GM19035 (cell line): ENCODE data around the gene BOC.
"Not testable (repeated sequence)": the region's sequence is repeated elsewhere in the genome, so short reads cannot be mapped to it uniquely, and the experiment has no call there.

Source experiments
- ATAC-seq: cut with Tn5 transposase; IDR thresholded peaks from one replicate; pipeline ENCODE4 v1.9.1; 2021; ENCODE audit not compliant: unreplicated experiment

BOC gene, protein sequence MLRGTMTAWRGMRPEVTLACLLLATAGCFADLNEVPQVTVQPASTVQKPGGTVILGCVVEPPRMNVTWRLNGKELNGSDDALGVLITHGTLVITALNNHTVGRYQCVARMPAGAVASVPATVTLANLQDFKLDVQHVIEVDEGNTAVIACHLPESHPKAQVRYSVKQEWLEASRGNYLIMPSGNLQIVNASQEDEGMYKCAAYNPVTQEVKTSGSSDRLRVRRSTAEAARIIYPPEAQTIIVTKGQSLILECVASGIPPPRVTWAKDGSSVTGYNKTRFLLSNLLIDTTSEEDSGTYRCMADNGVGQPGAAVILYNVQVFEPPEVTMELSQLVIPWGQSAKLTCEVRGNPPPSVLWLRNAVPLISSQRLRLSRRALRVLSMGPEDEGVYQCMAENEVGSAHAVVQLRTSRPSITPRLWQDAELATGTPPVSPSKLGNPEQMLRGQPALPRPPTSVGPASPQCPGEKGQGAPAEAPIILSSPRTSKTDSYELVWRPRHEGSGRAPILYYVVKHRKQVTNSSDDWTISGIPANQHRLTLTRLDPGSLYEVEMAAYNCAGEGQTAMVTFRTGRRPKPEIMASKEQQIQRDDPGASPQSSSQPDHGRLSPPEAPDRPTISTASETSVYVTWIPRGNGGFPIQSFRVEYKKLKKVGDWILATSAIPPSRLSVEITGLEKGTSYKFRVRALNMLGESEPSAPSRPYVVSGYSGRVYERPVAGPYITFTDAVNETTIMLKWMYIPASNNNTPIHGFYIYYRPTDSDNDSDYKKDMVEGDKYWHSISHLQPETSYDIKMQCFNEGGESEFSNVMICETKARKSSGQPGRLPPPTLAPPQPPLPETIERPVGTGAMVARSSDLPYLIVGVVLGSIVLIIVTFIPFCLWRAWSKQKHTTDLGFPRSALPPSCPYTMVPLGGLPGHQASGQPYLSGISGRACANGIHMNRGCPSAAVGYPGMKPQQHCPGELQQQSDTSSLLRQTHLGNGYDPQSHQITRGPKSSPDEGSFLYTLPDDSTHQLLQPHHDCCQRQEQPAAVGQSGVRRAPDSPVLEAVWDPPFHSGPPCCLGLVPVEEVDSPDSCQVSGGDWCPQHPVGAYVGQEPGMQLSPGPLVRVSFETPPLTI

GRCh38 chr3:113211330-113212149 is at the start of gene BOC:
BOC (plus strand) TSS chr3:113211557; CDS start chr3:113249803, 38,246 bp downstream.
- ATAC-seq, result peak; percentile 30

DNA sequence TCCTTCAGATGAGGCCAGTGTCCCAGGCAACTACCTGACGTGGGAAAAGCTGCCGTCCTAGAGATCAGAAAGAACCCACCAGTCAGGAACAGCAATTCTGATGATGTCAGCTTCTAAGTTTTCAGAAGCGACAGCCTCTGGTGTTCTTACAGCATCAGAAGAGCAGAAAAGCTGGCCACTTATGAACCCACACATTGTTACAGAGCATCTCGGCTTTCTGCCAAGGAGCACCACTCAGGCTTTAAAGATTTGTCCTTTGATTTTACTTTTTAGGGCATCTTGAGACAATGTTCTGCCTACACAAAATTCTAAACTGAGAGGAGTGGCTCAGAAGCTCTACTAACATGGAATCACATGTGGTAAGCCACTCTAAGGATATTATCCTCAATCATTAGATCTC is 49.7 kb upstream of the BOC start:
- ATAC-seq, result no peak

GRCh38 chr3:113163152-113163551 is 48.2 kb upstream of the BOC start:
- ATAC-seq, result no peak

GRCh38 chr3:113165841-113166240 is 45.5 kb upstream of the BOC start:
- no peak for ATAC-seq

GRCh38 chr3:113166357-113166718 is 45.0 kb upstream of the BOC start:
- ATAC-seq, result no peak

- ATAC-seq, result no peak
Measured at GRCh38 chr3:113166719-113167492, 44.5 kb upstream of the BOC start.

GRCh38 chr3:113167825-113168801 is 43.2 kb upstream of the BOC start:
- no peak for ATAC-seq

DNA sequence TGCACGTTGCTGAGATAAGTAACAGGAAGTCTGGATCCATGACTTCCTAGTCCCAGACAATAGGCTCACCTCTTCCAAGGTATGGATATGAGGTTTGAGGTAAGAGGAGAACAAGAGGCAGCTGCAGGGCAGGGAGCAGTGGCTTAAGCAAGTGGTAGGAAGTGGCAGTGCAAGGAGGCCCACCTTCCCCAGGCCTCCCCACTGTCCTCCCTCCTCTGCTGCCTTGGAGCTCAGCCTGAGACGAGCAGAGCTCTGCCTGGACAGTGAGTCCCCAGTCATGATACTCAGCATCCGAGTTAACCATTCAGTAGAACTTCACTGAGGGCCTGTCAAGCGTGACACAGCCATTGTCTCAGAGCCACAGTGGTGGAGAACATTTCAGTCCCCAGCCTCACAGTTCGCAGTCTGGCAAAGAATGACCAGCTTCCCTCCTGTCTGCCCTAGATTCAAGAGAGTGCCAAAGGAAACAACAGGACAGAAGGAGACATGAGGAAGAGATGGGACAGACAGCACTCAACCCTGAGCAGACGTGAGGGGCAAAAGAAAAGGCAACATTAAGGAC is 41.4 kb upstream of the BOC start:
- no peak for ATAC-seq

GRCh38 chr3:113170771-113171170 is 40.6 kb upstream of the BOC start:
- no peak for ATAC-seq

DNA sequence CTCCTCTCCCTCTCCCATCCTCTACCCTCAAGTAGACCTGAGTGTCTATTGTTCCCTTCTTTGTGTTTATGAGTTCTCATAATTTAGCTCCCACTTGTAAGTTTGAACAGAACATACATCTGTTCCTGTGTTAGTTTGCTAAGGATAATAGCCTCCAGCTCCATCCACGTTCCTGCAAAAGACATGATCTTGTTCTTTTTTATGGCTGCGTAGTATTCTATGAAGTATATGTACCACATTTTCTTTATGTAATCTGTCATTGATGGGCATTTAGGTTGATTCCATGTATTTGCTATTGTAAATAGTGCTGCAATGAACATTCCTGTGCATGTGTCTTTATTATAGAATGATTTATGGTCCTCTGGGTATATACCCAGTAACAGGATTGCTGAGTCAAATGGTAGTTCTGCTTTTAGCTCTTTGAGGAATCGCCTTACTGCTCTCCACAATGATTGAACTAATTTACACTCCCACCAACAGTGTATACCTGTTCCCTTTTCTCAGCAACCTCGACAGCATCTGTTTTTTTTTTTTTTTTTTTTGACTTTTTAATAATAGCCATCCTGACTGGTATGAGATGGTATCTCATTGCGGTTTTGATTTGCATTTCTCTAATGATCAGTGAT is 39.6 kb upstream of the BOC start:
- not testable (repeated sequence) for ATAC-seq

- ATAC-seq, result no peak
Measured at GRCh38 chr3:113173102-113173501, 38.3 kb upstream of the BOC start.

DNA sequence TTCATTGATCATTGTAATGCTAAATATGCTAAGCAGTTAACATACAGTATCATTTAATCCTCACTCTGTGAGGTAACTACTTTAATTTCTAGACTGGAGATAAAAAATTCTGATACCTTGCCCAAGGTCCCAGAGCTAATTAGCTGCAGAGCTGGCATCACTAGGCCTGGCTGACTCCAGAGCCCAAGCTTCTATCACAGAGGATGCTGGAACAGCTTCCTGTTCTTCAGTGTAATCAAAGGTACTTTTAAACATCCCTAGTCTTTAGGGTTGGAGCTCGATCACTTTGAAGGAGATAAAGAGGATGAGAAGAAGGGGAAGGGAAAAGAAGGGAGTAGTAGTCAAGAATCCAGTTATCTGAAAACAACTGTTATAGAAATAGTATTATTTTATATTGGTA is 37.1 kb upstream of the BOC start:
- no peak for ATAC-seq

DNA sequence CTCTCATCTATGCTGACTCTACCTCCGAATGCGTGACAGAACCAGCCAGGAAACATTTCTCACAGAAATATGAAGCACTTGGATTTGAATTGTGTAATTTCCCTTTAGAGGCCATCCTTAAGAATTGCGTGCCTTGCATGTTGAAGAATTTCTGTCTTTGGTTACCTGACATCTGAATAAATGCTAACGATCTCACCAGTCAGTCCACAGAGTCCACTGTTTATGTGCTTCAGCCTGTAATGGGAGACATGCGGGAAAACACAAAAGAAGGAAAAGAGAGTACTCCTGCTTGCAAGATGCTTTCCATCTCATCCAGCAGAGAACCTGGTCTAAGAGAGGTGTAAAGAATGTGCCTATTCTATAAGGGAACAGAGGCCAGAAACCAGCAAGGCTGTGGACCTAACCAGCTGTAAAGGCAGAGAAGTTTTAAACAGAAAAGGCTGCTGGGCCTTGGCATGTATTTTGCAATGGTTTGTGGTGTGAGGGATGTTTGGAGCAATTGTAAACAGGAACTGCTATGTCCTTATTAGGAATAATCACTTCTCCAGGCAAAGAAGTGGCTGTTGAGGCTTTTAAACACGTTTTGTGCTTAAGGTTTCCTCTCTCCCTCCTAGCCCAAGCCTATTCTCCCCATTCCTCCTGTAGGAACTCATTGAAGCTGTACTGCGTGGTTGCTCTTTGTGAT is 36.4 kb upstream of the BOC start:
- ATAC-seq, result no peak

- no peak for ATAC-seq
Measured at GRCh38 chr3:113177526-113177925, 33.8 kb upstream of the BOC start.

GRCh38 chr3:113179235-113179824 is 32.0 kb upstream of the BOC start:
- no peak for ATAC-seq

DNA sequence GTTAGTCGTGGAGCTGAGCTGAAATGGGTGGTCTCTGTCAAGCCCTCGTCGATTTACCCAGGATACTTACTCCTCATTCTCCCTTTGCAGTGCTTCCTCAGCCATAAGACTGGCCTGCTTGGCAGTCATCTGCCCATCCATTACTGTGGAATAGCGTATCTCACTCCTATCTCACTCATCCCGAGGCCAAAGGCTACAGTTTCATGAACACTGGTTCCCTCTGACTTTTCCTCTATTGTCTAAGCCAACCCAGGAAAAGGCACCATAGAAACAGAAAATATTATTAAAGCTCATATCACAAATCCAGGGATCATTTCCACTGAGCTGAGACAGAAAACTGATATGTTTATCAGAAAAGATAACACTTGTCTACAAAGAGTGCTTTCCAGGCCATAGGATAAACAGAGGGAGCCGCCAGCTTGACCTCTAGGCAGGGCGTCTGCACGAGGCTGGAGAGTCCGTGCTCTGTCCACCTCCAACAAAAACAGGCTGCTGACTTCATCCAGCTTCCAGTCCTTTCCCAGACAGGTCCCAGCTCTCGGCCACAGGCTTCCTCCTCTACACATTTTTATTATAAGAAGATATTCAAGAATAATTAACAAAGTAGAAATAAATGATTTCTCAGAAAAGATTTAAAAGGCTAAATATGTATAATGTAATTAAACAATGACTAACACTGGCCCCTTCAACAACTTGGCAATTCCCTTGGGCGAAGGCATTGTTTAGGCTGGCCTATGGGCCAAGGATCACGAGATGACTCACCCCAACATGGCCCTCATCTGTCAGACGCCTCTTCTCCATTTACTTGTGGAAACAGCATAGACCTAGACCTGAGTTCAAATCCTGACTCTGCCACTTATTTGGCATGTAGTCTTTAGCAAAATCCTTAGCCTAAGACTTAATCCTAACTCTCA is 27.4 kb upstream of the BOC start:
- ATAC-seq, result no peak
